ENCODE results near the gene IFFO2. TPM values are rescaled to one million over a fixed set of nuclear protein-coding genes. Genes with fewer than 3 reads are reported as not detected.
A peak's percentile ranks its signal among the peaks of the same experiment; 100 is the strongest.

IFFO2 gene
- total RNA-seq, 1 donor from 2014 or later: 39.6 TPM

GRCh38 chr1:18951818-18952391, 4.6 kb downstream of the IFFO2 start:
- no peak for TF ChIP-seq EZH2 (IDR thresholded peaks at IDR 0.05; ENCODE audit: insufficient read depth, low read length)
- no peak for TF ChIP-seq CTCF (IDR thresholded peaks at IDR 0.05; ENCODE audit: insufficient read depth, low read depth, low read length)
- Histone ChIP-seq H3K79me2 (ENCODE audit: insufficient read depth, low read length) (peaks cover 91% of the 10 kb centered on the region), H3K9me3 (ENCODE audit: insufficient read depth, low read depth, low read length) (no peaks in the 10 kb centered on the region), H3K27ac (ENCODE audit: low read depth, low read length) (peak overlapping the region; percentile 19), H3K4me3 (ENCODE audit: insufficient read depth, low read depth, low read length) (no peak overlapping the region), H3K36me3 (ENCODE audit: insufficient read depth, low read length) (no peaks in the 10 kb centered on the region), H3K4me2 (ENCODE audit: low read length) (peak overlapping the region; percentile 93), H4K20me1 (ENCODE audit: insufficient read depth, low read length) (peaks cover 65% of the 10 kb centered on the region), H2AFZ (ENCODE audit: low read depth, low read length) (no peak overlapping the region), H3K9ac (ENCODE audit: low read length) (peak overlapping the region; percentile 77), H3K27me3 (ENCODE audit: insufficient read depth, low read length) (no peaks in the 10 kb centered on the region), H3K4me1 (ENCODE audit: insufficient read depth, low read length) (peaks cover 77% of the 10 kb centered on the region)
- Mint-ChIP-seq H3K4me1 (ENCODE audit: low read depth, unreplicated experiment) (peaks cover 59% of the 10 kb centered on the region), H3K27ac (ENCODE audit: unreplicated experiment) (peak overlapping the region; percentile 60), H3K9me3 (ENCODE audit: unreplicated experiment) (no peaks in the 10 kb centered on the region), H3K36me3 (ENCODE audit: low read depth, unreplicated experiment) (peaks cover 2% of the 10 kb centered on the region), H3K27me3 (ENCODE audit: low read depth, unreplicated experiment) (no peaks in the 10 kb centered on the region), H3K4me3 (ENCODE audit: unreplicated experiment) (peak overlapping the region; percentile 36)
- FAIRE-seq: no peak
- no peak for DNase-seq (ENCODE audit: low read depth)

GRCh38 chr1:18951416-18951815, 5.1 kb downstream of the IFFO2 start:
- no peaks in the 10 kb centered on the region for H3K9me3 Mint-ChIP-seq (ENCODE audit: unreplicated experiment)
- Histone ChIP-seq H4K20me1 (ENCODE audit: insufficient read depth, low read length) (peaks cover 66% of the 10 kb centered on the region), H2AFZ (ENCODE audit: low read depth, low read length) (no peak overlapping the region), H3K36me3 (ENCODE audit: insufficient read depth, low read length) (no peaks in the 10 kb centered on the region), H3K4me1 (ENCODE audit: insufficient read depth, low read length) (peaks cover 78% of the 10 kb centered on the region), H3K27me3 (ENCODE audit: insufficient read depth, low read length) (no peaks in the 10 kb centered on the region), H3K79me2 (ENCODE audit: insufficient read depth, low read length) (peaks cover 96% of the 10 kb centered on the region), H3K27ac (ENCODE audit: low read depth, low read length) (peak overlapping the region; percentile 86), H3K9ac (ENCODE audit: low read length) (peak overlapping the region; percentile 77), H3K9me3 (ENCODE audit: insufficient read depth, low read depth, low read length) (no peaks in the 10 kb centered on the region), H3K4me2 (ENCODE audit: low read length) (peak overlapping the region; percentile 93), H3K4me3 (ENCODE audit: insufficient read depth, low read depth, low read length) (no peak overlapping the region)
- peak overlapping the region; percentile 41 for H3K27ac Mint-ChIP-seq (ENCODE audit: unreplicated experiment)
- H3K27me3 Mint-ChIP-seq (ENCODE audit: low read depth, unreplicated experiment): no peaks in the 10 kb centered on the region
- H3K36me3 Mint-ChIP-seq (ENCODE audit: low read depth, unreplicated experiment): peaks cover 2% of the 10 kb centered on the region
- no peak overlapping the region for H3K4me3 Mint-ChIP-seq (ENCODE audit: unreplicated experiment)
- TF ChIP-seq EZH2 (IDR thresholded peaks at IDR 0.05; ENCODE audit: insufficient read depth, low read length) (no peak), CTCF (IDR thresholded peaks at IDR 0.05; ENCODE audit: insufficient read depth, low read depth, low read length) (no peak)
- FAIRE-seq (no peak), DNase-seq (ENCODE audit: low read depth) (no peak)
- H3K4me1 Mint-ChIP-seq (ENCODE audit: low read depth, unreplicated experiment): peaks cover 61% of the 10 kb centered on the region

GRCh38 chr1:18950401-18951026, 6.0 kb downstream of the IFFO2 start:
- Histone ChIP-seq H2AFZ (ENCODE audit: low read depth, low read length) (peak overlapping the region; percentile 6), H3K79me2 (ENCODE audit: insufficient read depth, low read length) (peaks cover 99% of the 10 kb centered on the region), H4K20me1 (ENCODE audit: insufficient read depth, low read length) (peaks cover 69% of the 10 kb centered on the region), H3K4me2 (ENCODE audit: low read length) (peak overlapping the region; percentile 93), H3K9me3 (ENCODE audit: insufficient read depth, low read depth, low read length) (no peaks in the 10 kb centered on the region), H3K27me3 (ENCODE audit: insufficient read depth, low read length) (no peaks in the 10 kb centered on the region), H3K4me3 (ENCODE audit: insufficient read depth, low read depth, low read length) (peak overlapping the region; percentile 31), H3K4me1 (ENCODE audit: insufficient read depth, low read length) (peaks cover 82% of the 10 kb centered on the region), H3K9ac (ENCODE audit: low read length) (peak overlapping the region; percentile 77), H3K36me3 (ENCODE audit: insufficient read depth, low read length) (no peaks in the 10 kb centered on the region), H3K27ac (ENCODE audit: low read depth, low read length) (peak overlapping the region; percentile 86)
- Mint-ChIP-seq H3K4me3 (ENCODE audit: unreplicated experiment) (no peak overlapping the region), H3K4me1 (ENCODE audit: low read depth, unreplicated experiment) (peaks cover 66% of the 10 kb centered on the region), H3K27ac (ENCODE audit: unreplicated experiment) (peak overlapping the region; percentile 96), H3K36me3 (ENCODE audit: low read depth, unreplicated experiment) (peaks cover 2% of the 10 kb centered on the region), H3K27me3 (ENCODE audit: low read depth, unreplicated experiment) (no peaks in the 10 kb centered on the region), H3K9me3 (ENCODE audit: unreplicated experiment) (no peaks in the 10 kb centered on the region)
- DNase-seq (ENCODE audit: low read depth): no peak
- FAIRE-seq: no peak
- TF ChIP-seq CTCF (IDR thresholded peaks at IDR 0.05; ENCODE audit: insufficient read depth, low read depth, low read length): no peak
- no peak for TF ChIP-seq EZH2 (IDR thresholded peaks at IDR 0.05; ENCODE audit: insufficient read depth, low read length)

All from astrocyte (in vitro differentiated cells and primary cell).